HG03460 (cell line): ENCODE results near the gene GOLPH3L.
"Not testable (repeated sequence)": the region's sequence is repeated elsewhere in the genome, so short reads cannot be mapped to it uniquely, and the experiment has no call there.

Source experiments
- ATAC-seq: cut with Tn5 transposase; IDR thresholded peaks from one replicate; pipeline ENCODE4 v1.9.1; 2021; ENCODE audit not compliant: unreplicated experiment

Gene GOLPH3L

GRCh38 chr1:150660584-150660983 is 36.4 kb downstream of the GOLPH3L start:
- ATAC-seq, result no peak

DNA sequence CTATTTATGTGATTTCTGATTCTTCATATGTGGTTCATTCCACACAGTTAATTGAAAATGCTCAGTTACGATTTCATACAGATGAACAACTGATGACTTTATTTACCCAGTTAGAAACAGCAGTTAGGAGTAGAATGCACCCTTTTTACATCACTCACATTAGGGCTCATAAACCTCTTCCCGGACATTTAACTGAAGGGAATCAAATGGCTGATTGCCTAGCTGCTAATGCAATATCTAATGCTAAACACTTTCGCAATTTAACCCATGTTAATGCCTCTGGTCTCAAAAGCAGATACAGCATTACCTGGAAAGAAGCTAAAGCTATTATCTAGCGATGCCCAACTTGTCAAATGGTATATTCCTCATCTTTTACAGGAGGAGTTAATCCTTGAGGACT is 39.9 kb downstream of the GOLPH3L start:
- not testable (repeated sequence) for ATAC-seq

DNA sequence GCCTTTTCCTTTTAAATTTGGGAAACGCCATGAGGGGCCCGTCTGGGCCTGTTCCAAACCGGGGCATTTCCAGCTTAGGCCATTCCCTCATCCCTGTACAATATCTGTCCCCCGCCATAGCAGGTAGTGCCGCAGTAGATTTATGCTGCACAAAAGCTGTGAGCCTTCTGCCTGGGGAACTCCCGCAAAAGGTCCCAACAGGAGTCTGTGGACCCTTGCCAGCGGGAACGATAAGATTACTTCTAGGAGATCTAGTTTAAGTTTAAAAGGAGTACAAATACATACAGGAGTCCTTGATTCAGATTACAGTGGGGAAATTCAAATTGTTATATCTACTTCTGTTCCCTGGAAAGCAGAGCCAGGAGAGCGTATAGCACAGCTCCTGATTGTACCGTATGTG is 42.3 kb downstream of the GOLPH3L start:
- not testable (repeated sequence) for ATAC-seq

- no peak for ATAC-seq
Measured at GRCh38 chr1:150650193-150650592, 46.8 kb downstream of the GOLPH3L start.

DNA sequence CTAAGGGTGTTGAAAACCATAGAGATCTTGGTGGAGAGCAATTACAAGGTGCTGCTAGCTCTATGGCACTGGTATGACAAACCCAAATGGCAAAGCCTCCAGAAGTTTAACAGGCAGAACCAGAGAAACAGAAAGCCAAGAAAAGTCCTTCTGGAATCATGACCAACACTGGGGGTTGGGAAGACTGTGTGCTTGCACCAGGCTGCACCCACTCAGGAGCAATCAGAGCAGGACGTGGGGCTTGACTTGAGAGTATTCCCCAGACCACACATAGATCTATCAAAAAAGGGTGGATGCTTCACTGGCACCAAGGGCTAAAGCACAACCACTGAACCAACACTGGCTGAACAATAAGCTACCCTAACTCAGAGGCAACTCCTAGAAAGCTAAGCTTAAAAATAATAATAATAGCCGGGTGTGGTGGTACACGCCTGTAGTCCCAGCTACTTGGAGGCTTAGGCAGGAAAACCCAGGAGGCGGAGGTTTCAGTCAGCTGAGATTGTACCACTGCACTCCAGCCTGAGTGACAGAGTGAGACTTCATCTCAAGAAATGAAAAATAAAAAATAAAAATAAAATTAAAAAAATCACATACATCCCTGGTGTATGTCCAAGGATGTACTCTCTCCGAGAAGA is 47.4 kb downstream of the GOLPH3L start:
- no peak for ATAC-seq

DNA sequence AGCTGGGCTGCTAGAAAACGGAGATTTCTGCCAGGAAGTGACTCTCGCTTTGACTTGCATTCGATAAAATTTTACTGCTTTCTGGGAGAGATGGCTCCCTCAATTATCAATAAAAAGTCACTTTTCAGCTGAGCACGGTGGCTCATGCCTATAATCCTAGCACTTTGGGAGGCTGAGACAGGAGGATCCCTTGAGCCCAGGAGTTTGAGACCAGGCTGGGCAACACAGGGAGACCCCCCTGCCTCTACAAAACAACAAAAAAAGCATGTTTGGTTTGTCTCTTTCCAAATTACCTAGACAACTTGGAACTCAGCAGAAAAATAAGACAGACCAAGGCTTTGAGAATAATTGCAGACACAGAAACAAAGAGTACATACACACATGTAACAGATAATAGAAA is 54.7 kb downstream of the GOLPH3L start:
- no peak for ATAC-seq

- not testable (repeated sequence) for ATAC-seq
Measured at GRCh38 chr1:150641126-150641815, 55.7 kb downstream of the GOLPH3L start.

- ATAC-seq, result not testable (repeated sequence)
Measured at GRCh38 chr1:150638430-150638829, 58.5 kb downstream of the GOLPH3L start.

- not testable (repeated sequence) for ATAC-seq
Measured at GRCh38 chr1:150634839-150635622, 61.9 kb downstream of the GOLPH3L start.

- ATAC-seq, result peak; percentile 91
Measured at GRCh38 chr1:150629115-150629928, 67.6 kb downstream of the GOLPH3L start, which contains the start of gene ENSA. ENSA (minus strand) TSS chr1:150629612; CDS start chr1:150629470, 142 bp downstream.

GRCh38 chr1:150628766-150629114 is 68.2 kb downstream of the GOLPH3L start:
- ATAC-seq, result no peak

GRCh38 chr1:150627826-150628410 is 69.0 kb downstream of the GOLPH3L start:
- no peak for ATAC-seq

DNA sequence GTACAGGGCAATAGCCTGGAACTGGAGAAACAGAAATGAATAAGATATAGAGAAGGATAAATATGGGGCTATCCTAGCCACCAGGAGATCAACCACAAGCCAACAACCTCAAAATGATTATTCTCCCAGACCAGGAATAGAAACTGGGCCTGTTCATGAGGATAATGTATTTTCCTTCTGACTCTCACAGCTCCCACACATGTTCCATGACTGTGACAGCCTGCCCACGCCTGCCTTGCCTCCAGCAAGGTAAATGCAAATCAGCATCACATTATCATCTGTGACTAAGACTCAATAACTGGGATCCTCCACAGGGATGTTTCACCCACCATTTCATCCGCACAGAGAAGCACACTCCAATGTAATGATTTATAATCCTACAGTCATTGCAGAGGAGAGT is 70.8 kb downstream of the GOLPH3L start:
- ATAC-seq, result no peak

DNA sequence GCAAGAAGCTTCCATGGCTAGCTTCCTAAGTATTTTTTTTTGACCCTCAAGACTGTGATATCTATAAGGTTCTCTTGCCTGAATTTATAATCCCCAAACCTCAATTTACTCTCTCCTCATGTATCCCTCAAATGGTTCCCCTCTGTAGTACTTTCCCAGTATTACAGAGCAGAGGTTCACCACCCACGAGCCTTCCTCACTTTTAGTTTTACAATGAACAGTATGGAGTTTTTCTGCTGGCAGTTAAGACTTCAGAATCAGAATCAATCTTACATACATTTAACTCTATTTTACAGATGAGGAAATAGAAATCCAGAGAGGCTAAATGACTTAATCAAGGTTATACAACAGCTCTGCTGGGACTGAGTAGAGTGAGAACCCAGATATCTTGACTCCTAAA is 72.4 kb downstream of the GOLPH3L start:
- not testable (repeated sequence) for ATAC-seq

- not testable (repeated sequence) for ATAC-seq
Measured at GRCh38 chr1:150624134-150624533, 72.8 kb downstream of the GOLPH3L start.

GRCh38 chr1:150622303-150622975 is 74.5 kb downstream of the GOLPH3L start:
- no peak for ATAC-seq

DNA sequence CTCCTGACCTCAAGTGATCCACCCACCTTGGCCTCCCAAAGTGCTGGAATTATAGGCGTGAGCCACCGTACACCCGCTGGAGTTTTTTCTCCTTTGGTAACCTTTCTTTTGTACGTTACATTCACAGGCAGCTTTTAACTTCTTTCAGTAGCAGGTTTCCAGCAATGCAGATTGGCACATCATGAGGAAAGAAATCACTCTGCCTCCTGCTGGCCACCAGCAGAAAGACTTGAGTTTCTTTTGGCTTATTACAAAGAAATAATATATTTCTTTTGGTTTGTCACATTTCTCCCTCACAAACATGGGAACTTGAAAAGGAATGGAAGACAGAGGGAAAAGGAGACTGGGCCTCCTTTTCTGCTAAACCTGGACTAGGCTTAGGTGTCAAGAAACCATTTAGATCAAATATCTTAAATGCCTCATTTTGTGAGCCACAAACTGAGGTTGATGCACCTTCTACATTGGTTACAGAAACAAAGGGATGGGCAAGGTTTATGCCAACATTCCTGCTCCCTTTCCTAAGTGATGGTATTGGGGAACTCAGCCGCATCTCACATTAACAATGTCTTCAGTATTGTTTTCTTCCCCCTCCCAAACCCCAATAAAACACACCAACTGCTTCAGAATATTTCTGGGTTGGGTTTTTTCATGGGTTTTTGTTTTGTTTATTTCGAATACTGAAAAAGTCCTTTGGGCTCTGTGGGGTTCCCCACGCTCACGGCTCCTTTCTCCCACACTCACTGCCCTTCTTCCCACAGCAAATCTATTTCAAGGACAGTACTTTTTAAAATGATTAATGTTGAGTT is 75.3 kb downstream of the GOLPH3L start:
- no peak for ATAC-seq

GRCh38 chr1:150620919-150621318 is 76.0 kb downstream of the GOLPH3L start:
- no peak for ATAC-seq
